Motor neuron (in vitro differentiated cells): ENCODE data around the gene DCDC2B. TPM values are rescaled to one million over a fixed set of nuclear protein-coding genes. Genes with fewer than 3 reads are reported as not detected.
"Not testable (repeated sequence)": the region's sequence is repeated elsewhere in the genome, so short reads cannot be mapped to it uniquely, and the experiment has no call there.

Experiments used
- ATAC-seq, 8 experiments: fragments of 200-7000 bp; cut with Tn5 transposase; replicated peaks in 6 of 8; 2 replicates each; pipeline ENCODE4 v1.8.0; 2021; ENCODE audit warnings: mild to moderate bottlenecking in 8 of 8, moderate library complexity in 8 of 8
- H3K27ac ChIP-seq, 2 donors: fragments of 250-450 bp; sonication (Bioruptor Pico); 2 replicates each; pipeline ENCODE4 v1.9.0; 2021; ENCODE audit warnings: antibody characterized with exemption in 2 of 2, mild to moderate bottlenecking in 2 of 2, moderate library complexity in 1 of 2
- H3K4me1 ChIP-seq, 2 donors: fragments of 250-450 bp; sonication (Bioruptor Pico); replicated peaks in 1 of 2; 2 replicates each; pipeline ENCODE4 v1.6.1; 2021; ENCODE audit warnings: antibody characterized with exemption in 2 of 2, mild to moderate bottlenecking in 2 of 2, moderate library complexity in 1 of 2
- H3K4me3 ChIP-seq, 5 donors: fragments of 250-450 bp; sonication (Bioruptor Pico); 2 replicates each; pipeline ENCODE4 v1.9.0; 2021; ENCODE audit warnings: antibody characterized with exemption in 5 of 5, mild to moderate bottlenecking in 5 of 5, moderate library complexity in 4 of 5
- WGBS, 10 experiments: fragments of 450-650 bp; shearing (Covaris generic); methylation state at CpG; one replicate each; pipeline ENCODE4 v1.0.0; 2022; 5-methylcytosine and 5-hydroxymethylcytosine counted together
- in situ Hi-C, 9 experiments: fragments of 400-800 bp; cut with MboI; loops; one replicate each; pipeline ENCODE4 v1.15.0; 2021; ENCODE audit warnings: low sequenced_read_pairs in 9 of 9, low pct_unique_long_range_greater_than_20kb in 2 of 9; ENCODE audit not compliant: unreplicated experiment in 9 of 9
- total RNA-seq, 8 experiments: library from RNA; unstranded; fragments of 300-600 nt; gene quantifications; 2 replicates each; pipeline versions ENCODE4 v1.2.3 to v1.2.4, GENCODE V29; 2022

Gene DCDC2B
- total RNA-seq, 8 experiments from 2014 or later = 0.25 to 3.7 (median 0.98) TPM

GRCh38 chr1:32256473-32257226 lies 47.8 kb downstream of the DCDC2B start:
- in situ Hi-C loops = no loop called here
- Histone ChIP-seq H3K4me1 (peaks cover 0 to under 1% of the 10 kb centered on the region in 2 donors), H3K4me3 (no peak overlapping the region), H3K27ac (no peak overlapping the region)
- 43 to 89% (median 70%) methylated on average over 1 to 9 of the region's 9 CpGs for WGBS, 10 experiments
- ATAC-seq = no peak

- WGBS, 10 experiments = 70 to 96% (median 85%) methylated on average over 2 to 6 of the region's 6 CpGs; no CpG with 5 or more reads in 3 of the 10 experiments
These were observed 48.3 kb downstream of the DCDC2B start for GRCh38 chr1:32257227-32257508.

GRCh38 chr1:32263236-32263593 lies 54.3 kb downstream of the DCDC2B start:
- ATAC-seq, H3K4me3 ChIP-seq, H3K27ac ChIP-seq, in situ Hi-C loops, H3K4me1 ChIP-seq: not testable (repeated sequence)
- WGBS, 10 experiments = 80 to 100% (median 90%) methylated on average over 1 to 4 of the region's 4 CpGs

More at GRCh38 chr1:32257227-32257508, 48.3 kb downstream of the DCDC2B start:
- Histone ChIP-seq H3K27ac (no peak overlapping the region), H3K4me1 (no peaks in the 10 kb centered on the region), H3K4me3 (no peak overlapping the region)
- in situ Hi-C loops = no loop called here
- ATAC-seq = no peak

DNA sequence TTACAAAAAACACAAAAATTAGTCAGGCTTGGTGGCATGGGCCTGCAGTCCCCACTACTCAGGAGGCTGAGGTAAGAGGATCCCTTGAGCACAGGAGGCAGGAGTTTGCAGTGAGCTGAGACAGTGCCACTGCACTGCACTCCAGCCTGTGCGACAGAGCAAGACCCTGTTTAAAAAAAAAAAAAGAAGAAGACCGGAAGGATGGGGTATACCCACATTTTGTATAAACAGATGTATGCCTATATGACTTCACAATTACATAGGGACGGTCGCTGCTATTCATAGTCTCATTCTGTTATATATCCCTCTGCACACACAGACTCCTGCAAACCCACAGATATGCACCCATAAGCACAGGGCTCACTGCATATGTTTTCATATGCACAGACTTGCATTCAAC lies 54.9 kb downstream of the DCDC2B start:
- 40 to 88% (median 83%) methylated on average over 1 to 4 of the region's 4 CpGs; no CpG with 5 or more reads in 2 of the 10 experiments for WGBS, 10 experiments
- ATAC-seq = no peak
- Histone ChIP-seq H3K4me3 (no peak overlapping the region), H3K4me1 (no peaks in the 10 kb centered on the region), H3K27ac (no peak overlapping the region)
- in situ Hi-C loops = no loop called here

Other genes starting within 250 kb of the DCDC2B start
- gene KHDRBS1, start 195.2 kb upstream of the DCDC2B start, total RNA-seq = 100 to 1,000 TPM in 6 of 8 experiments, 10 to 100 TPM in 2; 41.9 to 242 (median 141) TPM
- gene TMEM39B, start 136.2 kb upstream of the DCDC2B start, total RNA-seq = 10 to 100 TPM in 6 of 8 experiments, 1 to 10 TPM in 2; 6.2 to 25.8 (median 14.9) TPM
- gene KPNA6, start 101.0 kb upstream of the DCDC2B start, total RNA-seq = 10 to 100 TPM; 35.3 to 53.4 (median 40.7) TPM
- gene TXLNA, start 29.4 kb upstream of the DCDC2B start, total RNA-seq = 10 to 100 TPM; 35.0 to 98.3 (median 60.4) TPM
- gene CCDC28B, start 8.5 kb upstream of the DCDC2B start, total RNA-seq = 10 to 100 TPM; 14.6 to 92.6 (median 53.7) TPM
- 10 to 100 TPM in 1 of 8 experiments, 1 to 10 TPM in 6, under 1 TPM in 1; 0.97 to 13.7 (median 6.7) TPM for gene IQCC, start 3.4 kb upstream of the DCDC2B start, total RNA-seq
- 10 to 100 TPM; 15.1 to 31.8 (median 25.6) TPM for gene TMEM234, start 13.3 kb downstream of the DCDC2B start, total RNA-seq
- gene EIF3I, start 13.3 kb downstream of the DCDC2B start, total RNA-seq = 100 to 1,000 TPM; 174 to 366 (median 241) TPM
- 10 to 100 TPM in 2 of 8 experiments, 1 to 10 TPM in 2, under 1 TPM in 3, not detected in 1; 0.49 to 12.0 (median 2.2) TPM for gene FAM167B, start 38.1 kb downstream of the DCDC2B start, total RNA-seq
- gene LCK, start 42.2 kb downstream of the DCDC2B start, total RNA-seq = 1 to 10 TPM in 3 of 8 experiments, under 1 TPM in 1, not detected in 4; 0.63 to 1.4 (median 1.2) TPM
- 100 to 1,000 TPM in 2 of 8 experiments, 10 to 100 TPM in 6; 45.7 to 124 (median 77.0) TPM for gene HDAC1, start 83.0 kb downstream of the DCDC2B start, total RNA-seq
- 100 to 1,000 TPM in 7 of 8 experiments, 10 to 100 TPM in 1; 32.9 to 922 (median 250) TPM for gene MARCKSL1, start 127.1 kb downstream of the DCDC2B start, total RNA-seq
- 1 to 10 TPM; 1.1 to 6.7 (median 4.3) TPM for gene FAM229A, start 153.4 kb downstream of the DCDC2B start, total RNA-seq
- gene TSSK3, start 153.4 kb downstream of the DCDC2B start, total RNA-seq = 1 to 10 TPM in 7 of 8 experiments, under 1 TPM in 1; 0.92 to 6.9 (median 2.5) TPM
- 100 to 1,000 TPM in 4 of 8 experiments, 10 to 100 TPM in 4; 60.0 to 135 (median 94.0) TPM for gene BSDC1, start 185.4 kb downstream of the DCDC2B start, total RNA-seq